Stimulated activated CD8-positive, alpha-beta memory T cell treated with anti-CD3 and anti-CD28 coated beads, Interleukin-7, amount 100 ng/mL, for 1 hour (primary cell): ENCODE measurements around the gene IFITM10.

Source experiments
- DNase-seq, 2 donors: peaks; one replicate each; pipeline ENCODE4 v3.0.0-alpha.2; 2020; ENCODE audit warnings: low read depth in 2 of 2

The IFITM10 gene

DNA sequence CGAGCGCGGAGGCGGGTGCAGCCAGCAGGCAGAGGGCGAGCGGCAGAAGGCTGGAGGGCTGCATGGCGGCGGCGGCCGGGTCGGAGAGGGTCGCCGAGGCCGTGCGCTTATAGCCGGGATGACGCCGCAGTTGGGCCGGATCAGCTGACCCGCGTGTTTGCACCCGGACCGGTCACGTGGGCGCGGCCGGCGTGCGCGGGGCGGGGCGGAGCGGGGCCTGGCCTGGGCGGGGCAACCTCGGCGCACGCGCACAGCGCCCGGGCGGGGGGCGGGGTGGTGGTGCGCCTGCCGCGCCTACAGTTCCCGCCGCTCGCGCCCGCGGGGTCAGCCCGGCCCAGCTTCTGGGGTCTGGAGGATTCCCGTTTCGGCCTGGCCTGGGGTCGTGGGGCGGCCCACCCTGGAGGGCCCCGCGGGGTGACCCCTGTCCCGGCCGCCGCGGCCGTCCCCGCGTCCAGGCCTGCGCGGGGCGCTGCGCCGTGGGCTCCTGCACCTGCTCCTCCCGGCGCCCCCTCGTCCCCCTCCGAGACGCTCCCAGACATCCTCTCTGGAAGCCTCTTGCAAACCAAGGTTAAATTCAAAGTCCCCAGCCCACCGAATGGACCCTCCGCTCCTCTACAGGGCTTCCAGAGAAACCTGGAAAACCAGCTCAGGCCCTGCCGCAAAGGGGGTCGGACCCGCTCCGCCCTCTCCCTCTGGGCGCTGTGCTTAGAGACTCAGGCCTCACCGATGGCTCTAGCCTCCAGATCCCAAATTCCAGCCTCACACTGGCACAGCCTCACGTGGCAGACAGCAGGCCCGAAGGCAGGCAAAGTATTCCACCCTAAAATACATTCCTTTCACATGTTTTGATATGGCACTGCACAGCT is 13.6 kb upstream of the IFITM10 start, which contains the start of gene CTSD:
TSS of gene CTSD (minus strand) at position 132 of the 866 bp plus-strand sequence. CDS start at position 64, 68 bp downstream.
- peak; percentile 73 to 78 for DNase-seq

DNA sequence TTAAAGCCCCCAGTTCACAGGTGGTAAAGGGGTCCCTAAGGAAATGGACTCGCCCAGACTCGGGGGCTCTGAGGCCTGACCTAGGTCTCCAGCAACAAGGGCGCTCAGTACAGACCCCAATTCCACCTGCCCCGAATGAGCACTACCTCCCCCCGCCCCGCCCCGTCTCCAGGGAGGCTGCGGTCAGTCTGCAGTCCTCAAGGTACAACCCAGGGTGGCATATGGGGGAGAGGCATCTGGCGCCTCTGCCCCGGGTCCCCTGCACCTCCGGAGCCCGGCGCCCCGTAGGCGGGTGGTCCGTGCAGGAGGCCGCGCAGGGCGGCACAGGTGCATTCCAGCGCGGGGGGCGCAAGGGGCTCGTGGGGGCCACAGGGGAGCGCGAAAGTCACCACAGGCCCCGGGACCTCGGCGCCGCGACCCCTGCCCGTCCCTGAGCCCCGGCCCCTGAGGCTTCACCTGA is 13.0 kb upstream of the IFITM10 start:
- DNase-seq, result no peak

DNA sequence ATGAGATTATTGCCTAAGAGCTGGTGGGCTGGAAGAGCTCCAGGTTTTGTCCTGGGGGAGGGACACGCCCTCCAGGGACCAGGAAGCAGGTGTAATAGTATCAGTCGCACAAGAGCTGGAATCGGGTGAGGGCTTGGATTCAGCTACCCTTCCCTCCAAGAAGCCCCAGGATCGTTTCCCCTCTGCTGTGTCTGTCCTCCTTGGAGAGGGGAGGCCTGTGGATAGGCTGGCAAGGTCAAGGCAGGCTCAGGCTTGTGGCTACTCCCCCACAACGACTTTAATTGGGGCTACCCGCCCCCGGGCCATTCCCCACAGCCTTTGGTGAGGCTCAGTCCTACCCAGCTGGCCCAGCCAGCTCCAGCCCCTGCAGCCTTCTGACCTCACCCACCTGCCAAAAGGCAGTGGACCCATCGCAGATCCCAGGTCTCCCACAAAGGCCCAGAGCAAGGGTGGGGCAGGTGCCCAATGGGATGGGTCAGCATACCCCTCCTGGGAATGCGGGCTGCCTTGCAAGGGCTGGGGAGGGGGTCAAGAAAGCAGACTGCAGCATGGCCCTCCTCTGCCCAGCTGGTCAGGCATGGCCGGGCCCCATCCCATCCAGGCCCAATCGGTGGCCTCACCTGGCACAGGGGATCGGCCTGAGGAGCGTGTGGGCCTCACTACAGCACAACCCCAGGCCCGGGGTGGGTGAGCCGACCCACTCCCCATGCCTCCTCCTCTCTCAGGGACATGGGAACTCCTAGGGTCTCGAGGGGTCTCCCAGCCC is 12.3 kb upstream of the IFITM10 start:
- no peak for DNase-seq

DNA sequence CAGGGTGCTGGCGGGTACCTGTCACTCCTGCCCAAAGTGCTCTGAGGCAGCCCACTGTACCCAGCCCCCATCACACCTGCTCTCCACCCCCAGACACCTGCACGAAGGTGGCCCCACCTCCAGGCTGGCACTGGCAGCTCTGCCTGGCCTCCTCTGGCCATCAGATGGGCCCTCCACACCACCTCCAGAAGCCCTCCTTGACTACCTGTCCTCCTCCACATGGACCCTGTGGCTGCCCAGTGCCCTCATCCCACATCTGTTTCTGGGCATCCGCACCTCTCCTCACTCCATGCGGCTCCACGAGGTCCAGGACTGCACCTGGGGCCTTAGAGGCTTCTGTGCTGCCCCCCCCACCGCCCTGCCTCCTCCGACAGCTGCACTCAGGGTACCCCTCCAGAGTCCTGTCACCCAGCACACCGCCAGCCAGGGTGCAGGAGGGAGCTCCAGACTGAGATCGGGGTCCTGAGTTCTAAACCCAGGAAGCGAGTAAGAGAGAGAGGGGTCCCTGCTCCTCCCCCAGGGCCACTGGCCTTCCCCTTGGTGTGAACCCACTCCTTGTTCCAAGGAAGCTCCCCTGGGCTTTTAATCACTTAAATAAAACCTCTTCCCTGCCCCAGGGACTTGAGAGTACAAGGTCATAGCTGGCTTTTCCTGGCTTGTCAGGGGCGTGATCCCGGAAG is 11.6 kb upstream of the IFITM10 start:
- DNase-seq, result no peak

DNA sequence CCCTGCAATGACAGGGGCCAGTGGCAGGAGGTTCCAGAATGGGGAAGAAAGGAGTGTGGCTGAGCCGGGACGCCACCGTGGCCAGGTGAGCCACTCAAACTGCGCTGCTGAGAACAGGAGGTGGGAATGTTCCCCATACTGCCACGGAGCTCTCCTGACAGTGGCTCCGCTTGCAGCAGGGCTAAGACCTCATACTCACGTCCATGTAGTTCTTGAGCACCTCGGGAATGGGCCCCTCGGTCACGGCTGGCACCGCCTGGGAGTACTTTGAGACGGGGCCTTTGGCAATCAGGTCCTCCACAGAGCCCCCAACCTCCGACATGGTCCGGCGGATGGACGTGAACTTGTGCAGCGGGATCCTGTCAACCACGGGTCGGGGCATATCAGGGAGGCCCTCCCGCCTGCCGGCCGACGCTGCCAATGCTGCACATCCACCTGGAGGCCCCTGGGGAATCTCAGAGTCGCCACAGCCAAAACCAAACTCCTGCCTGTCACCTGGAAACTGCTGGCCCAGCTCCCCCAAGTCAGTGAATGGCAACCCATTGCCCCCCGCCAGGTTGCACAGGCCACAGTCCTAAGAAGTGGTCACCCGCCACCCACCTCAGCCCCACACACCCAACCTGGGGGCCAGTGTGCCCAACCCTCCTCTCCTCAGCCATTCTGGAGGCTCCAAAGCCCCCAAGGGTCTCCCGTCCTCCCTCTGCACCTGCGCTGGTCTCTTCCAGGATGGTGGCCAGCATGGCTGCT is 10.9 kb upstream of the IFITM10 start:
- no peak for DNase-seq

DNA sequence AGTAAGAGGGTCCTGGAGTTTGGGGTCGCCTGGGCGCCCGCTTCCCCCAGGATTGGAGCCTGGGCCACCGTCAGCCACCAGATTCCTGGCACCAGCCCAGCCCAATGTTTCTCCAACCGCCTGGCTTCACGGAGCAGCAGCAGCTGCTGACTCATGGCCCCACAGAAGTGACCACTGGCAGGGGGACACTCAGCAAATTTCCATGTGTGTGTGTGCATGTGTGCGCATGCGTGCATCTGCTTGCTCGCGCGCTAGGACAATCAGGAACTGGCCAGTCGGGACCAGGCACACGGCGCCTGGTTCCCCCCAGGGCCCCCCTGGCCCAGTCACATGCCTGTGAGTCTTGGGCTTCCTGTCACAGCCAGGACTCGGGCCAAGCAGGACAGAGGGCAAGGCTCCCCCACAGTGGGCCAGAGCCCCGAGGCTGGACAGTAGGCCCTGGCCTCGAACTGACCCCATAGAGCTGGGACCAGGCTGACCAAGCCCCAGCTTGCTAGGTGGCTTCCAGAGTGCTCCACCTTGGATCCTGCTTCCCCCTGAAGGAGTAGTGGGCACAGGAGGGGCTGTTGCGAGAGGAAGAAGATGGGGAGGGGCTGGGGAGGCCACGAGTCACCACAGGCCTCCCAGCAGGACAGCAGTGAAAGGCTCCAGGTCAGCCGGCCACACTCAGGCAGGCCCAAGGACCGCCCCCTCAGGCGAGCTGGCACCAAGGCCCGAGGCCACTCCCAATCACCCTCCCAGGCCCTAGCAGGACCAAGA is 10.1 kb upstream of the IFITM10 start:
- DNase-seq, result no peak

DNA sequence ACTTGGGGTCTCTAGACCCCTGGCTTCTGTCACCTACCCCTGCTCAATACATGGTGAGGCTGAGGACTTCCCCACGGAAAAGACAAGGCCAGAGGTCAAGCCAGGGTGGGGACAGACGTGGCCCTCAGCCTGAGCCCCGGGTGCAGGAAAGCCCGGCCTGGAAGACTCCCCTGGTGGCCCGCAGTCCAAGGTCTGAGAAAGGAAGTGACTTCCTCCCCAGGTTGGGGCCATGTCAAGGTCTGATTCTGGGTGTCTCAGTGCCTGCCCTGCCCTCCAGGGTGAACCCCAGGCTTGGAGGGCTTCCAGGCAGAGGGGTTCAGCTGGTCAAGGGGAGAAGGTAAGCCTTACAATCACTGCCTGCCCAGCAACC is 9.4 kb upstream of the IFITM10 start:
- DNase-seq, result no peak

DNA sequence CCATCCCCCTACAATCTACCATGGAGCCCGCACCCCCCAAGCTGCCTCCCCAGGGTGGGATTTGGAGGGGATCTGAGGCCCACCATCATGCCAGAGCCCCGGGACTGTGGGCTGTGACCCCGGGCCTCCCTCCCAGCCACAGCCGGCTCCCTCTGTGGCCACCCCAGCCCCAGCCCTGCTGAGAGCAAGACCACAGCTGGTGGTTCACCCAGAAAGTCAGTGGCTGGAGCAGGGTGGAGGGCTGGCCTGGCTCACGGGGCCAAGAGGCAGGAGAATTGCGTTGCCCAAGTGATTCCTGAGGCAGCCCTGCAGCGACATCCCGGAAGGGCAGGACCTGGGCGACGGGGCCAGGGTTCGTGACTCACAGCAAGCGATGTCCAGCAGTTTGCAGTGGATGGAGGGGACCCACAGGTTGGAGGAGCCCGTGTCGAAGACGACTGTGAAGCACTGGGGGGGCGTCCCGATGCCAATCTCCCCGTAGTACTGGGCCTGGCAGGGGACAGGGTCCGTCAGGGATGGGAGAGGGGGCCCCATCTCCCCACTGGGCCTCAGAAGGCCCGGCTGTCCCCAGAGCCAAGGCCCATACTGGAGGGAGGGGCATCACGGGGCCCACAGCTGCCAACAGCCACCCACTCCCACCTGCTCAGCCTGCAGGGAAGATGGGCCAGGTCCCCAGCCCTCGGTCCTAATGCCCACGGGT is 8.9 kb upstream of the IFITM10 start:
- DNase-seq, result no peak

DNA sequence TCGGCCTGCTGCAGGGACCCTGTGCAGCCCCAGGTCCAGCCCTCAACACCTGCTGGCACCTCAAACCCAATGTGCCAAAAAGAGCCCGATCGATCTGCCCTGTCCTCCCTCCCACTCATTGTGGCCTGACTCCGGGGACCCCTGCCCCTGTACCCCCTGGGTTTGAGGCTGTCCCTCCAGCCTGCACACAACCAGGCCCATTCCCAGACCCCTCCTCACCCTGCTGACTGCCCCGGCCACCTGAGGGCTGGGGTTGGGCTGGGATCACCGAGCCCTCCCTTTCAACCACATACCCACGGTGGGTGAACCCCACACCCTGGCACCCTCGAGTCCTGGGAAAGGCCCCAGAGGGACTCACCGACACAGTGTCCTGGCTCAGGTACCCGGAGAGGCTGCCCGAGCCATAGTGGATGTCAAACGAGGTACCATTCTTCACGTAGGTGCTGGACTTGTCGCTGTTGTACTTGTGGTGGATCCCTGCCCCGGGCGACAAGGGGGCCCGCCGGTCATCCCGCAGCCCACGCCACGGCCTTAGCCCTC is 8.3 kb upstream of the IFITM10 start:
- DNase-seq, result no peak

DNA sequence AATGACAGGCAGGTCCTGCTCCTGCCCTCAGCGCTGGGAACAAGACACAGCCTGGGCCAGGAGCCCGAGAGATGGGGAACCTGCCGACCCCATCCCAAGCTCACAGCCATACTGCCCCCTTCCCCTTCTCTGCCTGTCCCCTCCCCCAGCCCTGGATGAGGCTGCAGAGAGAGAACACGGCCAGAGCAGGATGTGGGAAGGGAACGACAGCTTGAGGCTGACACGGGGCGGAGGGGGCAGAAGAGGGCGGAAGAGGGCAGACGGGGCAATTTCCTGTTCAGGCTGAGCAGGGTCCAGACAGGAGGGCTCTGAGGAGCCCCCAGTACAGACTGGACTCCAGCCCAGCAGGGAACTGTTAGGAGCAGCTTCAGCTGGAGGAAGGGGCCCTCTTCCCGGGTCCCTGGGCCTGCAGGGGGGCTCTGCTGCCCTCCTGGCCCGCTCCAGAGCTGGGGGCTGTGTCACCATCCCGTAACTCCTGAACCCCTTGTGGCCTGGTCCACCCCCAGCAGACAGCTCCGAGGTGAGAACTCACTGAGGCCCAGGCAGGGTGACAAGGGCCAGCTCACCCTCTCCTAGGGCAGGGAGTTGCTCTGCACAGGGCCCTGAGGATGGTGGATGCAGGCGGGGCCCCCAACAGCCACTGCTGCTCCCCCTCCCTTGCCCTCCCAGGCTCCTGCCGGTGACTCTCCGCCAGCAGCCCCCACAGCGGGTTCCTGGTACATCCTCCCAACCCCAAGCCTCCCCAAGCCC is 7.6 kb upstream of the IFITM10 start:
- peak; percentile 26 to 27 for DNase-seq

DNA sequence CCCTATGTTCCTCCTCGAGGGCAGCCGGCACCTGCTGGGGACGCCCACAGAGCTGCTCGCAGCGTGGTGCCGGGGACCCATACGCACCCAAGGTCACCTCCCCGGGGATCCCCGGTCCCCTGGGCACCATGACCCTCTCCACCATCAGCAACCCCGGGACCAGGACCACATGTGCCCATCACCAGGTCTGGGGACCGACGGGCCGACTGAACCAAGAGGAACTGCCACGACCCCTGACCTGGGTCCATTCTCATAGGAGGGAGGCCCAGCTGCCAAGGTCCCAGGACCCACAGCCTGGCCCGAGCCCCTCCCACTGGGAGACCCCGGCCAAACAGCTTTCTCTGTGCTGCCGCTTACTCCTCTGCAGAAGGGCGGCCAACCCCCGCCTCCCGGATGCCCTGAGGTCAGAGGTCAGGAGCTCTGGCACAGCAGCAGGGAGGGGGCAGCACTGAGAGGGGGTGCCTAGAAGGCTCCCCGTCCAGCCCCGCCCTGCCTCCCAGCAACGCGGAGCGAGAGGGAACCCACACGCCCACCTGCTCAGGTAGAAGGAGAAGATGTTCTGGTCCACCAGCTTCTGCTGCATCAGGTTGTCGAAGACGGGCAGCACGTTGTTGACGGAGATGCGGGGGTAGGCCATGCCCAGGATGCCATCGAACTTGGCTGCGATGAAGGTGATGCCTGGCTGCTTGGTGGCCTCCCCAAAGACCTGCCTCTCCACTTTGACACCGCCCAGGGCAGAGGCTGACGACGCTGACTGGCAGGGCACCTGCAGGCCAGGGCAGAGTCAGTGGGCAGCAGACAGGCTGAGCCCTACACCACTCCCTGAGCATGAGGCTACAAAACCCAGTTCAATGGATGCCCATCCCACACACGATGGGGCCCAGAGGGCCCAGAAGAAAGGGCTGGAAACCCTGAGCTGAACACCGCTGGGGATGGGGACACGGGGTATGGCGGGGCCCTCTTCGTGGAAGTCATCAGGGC is 6.7 kb upstream of the IFITM10 start:
- DNase-seq, result no peak

DNA sequence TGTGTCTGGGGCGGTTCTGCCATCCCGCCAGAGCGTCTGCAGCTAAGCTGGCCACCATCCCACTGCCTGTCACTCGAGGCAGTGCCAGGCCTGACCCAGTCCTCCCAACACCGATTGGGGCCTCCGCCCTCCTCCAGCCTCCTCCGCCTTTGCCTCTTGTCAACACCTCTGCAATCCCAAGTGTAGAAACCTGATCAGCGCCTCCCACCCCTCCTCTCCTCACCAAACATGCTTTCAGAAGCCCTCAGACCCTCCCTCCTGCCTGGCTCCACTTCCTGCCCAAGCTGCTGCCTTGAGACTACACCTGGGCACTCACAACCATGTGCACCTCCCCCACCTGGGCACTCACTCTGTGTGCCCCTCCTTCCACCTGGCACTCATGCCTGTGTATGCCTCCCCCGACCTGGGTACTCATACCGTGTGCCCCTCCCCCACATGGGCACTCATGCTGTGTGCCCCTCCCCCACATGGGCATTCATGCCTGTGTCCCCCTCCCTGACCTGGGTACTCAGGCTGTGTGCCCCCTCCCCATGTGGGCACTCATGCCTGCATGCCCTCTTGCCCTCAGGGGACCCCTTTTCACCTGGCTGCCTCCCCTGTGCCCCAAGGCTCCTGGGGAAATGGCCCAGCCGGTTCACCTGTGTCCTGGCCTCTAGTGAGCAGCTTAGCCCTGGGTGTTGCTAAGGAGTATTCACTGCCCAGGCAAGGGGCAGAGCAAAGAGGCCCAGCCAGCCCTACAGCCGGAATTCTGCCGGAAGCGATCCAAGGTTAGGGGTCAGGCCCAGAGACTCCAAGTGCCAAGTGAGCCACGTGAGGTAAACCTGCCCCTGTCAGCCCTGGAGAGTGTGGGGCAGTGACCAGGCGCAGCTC is 5.5 kb upstream of the IFITM10 start:
- DNase-seq, result no peak

DNA sequence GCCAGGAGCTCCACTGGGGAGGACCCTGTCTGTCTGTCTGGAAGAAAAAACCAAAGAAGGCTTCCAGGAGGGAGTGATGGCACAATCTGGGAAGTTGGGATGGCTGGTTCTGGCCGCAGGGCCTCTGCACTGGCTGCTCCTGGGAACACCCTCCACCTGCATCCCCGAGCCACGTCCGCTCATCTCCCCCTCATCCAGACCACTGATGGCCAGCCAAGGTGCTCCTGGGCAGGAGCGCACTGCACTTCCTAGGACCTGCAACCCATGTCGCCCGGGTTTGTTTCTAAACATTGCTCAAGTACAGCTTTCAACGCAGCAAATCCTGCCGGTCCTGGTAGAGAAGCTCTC is 4.9 kb upstream of the IFITM10 start:
- DNase-seq, result no peak

DNA sequence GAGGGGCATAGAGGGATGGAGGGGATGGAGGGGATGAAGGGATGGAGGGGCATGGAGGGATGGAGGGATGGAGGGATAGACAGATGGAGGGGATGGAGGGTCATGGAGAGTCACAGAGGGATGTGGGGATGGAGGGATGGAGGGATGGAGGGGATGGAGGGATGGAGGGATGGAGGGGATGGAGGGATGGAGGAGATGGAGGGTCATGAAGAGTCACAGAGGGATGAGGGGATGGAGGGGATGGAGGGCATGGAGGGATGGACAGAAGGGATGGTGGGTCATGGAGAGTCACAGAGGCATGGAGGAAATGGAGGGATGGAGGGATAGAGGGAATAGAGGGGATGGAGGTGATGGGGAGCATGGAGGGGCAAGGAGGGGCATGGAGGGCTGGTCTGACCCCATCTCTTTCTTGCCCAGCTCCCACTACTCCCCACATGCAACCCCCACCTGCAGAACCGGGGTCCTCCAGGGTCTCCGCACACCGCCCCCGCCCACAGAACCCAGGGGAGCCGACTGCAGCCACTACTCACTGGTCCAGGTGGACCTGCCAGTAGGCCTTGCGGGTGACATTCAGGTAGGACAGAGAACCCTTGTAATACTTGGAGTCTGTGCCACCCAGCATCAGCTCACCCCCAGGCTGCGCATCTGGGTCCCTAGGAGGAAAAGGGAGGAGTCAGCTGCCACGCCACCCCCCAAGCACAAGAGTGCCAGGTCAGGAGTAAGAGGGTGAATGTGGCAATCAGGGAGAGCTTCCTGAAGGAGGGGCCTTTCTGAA is 4.2 kb upstream of the IFITM10 start:
- DNase-seq, result no peak

DNA sequence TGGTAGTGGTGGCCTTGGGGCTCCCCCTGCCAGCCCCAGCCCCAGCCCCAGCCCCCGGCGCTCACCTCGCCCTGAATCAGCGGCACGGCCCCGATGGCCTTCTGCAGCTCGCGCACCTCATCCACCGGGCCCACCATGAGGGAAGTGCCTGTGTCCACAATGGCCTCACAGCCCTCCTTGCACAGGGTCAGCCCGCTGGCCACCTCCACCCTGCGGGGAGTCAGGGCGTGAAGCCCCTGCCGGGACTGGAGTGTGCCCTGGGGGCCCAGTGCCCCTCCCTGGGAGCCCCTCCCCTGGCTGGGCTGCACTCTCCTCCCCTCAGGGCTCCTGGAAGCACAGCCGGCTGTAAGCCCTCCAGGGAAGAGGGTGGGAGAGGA is 3.5 kb upstream of the IFITM10 start:
- no peak for DNase-seq

DNA sequence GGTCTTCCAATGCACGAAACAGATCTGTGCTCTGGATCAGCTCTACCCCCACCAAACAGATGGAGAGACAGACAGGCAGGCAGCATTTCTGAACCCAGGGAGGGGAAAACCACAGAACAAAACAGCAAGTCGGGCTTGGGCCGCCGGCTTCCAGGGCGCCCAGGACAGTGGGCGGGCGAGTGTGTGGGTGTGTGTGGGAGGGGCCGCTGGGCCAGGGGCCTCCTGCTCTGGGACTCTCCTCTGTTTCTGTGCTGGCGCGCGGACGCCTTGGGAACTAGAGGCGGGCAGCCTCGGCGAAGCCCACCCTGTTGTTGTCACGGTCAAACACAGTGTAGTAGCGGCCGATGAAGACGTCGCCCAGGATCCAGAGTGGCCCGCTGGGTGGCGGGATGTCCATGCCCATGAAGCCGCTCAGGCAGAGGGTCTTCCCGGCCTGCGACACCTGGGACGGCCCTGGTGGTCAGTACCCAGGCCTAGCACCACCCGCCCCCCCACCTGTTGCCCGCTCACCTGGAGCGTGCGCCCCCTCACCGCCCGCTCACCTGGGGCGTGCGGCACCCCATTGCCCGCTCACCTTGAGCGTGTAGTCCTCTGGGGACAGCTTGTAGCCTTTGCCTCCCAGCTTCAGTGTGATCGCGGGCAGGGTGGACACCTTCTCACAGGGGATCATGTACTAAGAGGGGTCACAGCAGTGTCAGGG is 3.0 kb upstream of the IFITM10 start:
- no peak for DNase-seq
